IPS-NIHi7 (cell line): ENCODE measurements around the gene TLCD3B.
"Not testable (repeated sequence)": the region's sequence is repeated elsewhere in the genome, so short reads cannot be mapped to it uniquely, and the experiment has no call there.

Source experiments
- DNase-seq: peaks from one replicate; pipeline ENCODE4 v3.0.0; 2012; ENCODE audit warnings: mixed read lengths; ENCODE audit errors: extremely low spot score

TLCD3B gene

GRCh38 chr16:30025574-30025973, 5.5 kb downstream of the TLCD3B start:
- no peak for DNase-seq

GRCh38 chr16:30025156-30025555, 5.9 kb downstream of the TLCD3B start:
- DNase-seq: no peak

DNA sequence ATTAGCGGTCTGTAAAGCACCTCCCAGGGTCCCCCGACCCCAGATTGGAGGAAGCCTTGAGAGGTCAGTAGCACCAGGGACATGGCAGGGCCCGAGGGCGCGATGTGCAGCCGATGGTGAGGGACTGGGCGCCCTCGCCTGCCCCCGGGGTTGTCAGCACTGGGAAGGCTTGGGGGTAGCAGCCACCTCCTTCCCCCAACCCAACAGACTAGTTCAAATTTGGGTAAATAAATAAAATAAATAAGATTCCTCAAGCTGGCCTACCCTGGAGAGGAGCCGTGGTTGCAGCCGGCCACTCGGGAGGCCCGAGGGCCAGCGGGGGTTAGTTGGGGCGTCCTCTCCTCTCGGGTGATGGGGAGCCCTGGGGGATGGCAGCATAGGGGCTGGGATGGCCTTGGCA, 6.6 kb downstream of the TLCD3B start:
- DNase-seq: no peak

DNA sequence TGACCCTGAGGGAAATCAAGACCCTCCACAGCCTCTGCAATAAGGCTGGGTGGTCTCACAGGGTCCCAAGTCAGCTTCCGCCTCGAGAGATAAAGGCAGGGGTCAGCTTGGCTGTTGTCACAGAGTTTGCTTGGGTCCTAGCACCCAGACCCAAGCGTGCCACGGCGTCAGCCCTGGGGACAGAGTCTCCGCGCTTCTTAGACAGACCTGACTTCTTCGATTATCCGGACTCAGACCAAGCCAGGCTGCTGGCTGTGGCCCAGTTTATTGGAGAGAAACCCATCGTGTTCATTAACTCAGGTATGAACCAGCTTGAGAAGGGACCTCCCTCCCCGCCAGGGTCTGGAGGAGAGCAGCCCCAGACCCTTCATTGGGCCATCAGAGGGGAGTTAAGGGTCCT, 7.5 kb downstream of the TLCD3B start:
- DNase-seq: no peak

DNA sequence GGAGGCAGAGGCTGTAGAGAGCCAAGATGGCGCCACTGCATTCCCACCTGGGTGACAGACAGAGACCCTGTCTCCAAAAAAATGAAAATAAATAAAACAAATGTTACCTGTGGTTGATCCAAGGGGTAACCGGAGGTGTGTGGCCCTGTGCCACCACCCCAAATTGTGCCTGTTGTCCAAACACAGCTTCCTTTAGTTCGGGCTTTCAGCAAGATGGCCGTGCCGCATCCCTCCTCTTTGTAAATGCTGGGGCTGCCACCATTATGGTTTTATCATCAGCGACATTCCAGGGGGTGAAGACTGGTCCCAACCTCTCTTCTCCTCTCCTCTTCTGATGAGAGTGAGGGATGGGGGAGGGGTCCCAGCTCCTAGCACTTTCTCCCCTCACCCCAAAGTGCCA, 8.2 kb downstream of the TLCD3B start, which contains the start of gene C16orf92:
Gene C16orf92 (plus strand): TSS at position 312 of the 400 bp plus-strand sequence. CDS start 143 bp downstream, outside the sequence.
- DNase-seq: no peak

DNA sequence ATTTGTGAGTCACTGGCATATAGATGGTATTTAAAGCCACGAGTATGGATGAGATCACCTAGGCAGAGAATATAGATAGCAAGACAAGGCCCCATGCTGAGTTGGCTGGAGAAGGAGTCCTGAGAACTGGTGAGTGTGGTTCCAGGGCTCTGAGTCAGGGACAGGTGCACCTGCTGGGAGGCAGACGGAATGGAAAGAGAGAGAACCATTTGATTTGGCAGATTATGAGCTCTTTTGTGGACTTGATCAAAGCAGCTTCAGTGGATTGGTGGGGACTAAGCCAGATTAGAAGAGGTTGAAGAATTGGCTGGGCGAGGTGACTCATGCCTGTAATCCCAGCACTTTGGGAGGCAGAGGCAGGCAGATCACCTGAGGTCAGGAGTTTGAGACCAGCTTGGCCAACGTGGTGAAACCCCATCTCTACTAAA, 12.3 kb downstream of the TLCD3B start:
- DNase-seq: no peak

- DNase-seq: not testable (repeated sequence)
Observed at GRCh38 chr16:30017937-30018336, 13.1 kb downstream of the TLCD3B start.

DNA sequence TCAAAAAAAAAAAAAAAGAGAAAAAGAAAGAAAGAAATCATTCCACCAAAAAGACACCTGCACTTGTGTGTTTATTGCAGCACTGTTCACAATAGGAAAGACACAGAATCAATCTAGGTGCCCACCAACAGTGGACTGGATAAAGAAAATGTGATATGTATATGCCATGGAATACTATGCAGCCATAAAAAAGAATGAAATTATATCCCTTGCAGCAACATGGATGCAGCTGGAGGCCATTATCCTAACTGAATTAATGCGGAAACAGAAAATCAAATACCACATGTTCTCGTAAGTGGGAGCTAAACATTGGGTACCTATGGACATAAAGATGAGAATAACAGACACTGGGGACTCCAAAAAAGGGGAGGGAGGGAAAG, 13.8 kb downstream of the TLCD3B start:
- DNase-seq: no peak

GRCh38 chr16:30016555-30017276, 14.4 kb downstream of the TLCD3B start:
- DNase-seq: no peak

- DNase-seq: not testable (repeated sequence)
Observed at GRCh38 chr16:30015450-30015849, 15.6 kb downstream of the TLCD3B start.

GRCh38 chr16:30012598-30012997, 18.5 kb downstream of the TLCD3B start:
- not testable (repeated sequence) for DNase-seq

DNA sequence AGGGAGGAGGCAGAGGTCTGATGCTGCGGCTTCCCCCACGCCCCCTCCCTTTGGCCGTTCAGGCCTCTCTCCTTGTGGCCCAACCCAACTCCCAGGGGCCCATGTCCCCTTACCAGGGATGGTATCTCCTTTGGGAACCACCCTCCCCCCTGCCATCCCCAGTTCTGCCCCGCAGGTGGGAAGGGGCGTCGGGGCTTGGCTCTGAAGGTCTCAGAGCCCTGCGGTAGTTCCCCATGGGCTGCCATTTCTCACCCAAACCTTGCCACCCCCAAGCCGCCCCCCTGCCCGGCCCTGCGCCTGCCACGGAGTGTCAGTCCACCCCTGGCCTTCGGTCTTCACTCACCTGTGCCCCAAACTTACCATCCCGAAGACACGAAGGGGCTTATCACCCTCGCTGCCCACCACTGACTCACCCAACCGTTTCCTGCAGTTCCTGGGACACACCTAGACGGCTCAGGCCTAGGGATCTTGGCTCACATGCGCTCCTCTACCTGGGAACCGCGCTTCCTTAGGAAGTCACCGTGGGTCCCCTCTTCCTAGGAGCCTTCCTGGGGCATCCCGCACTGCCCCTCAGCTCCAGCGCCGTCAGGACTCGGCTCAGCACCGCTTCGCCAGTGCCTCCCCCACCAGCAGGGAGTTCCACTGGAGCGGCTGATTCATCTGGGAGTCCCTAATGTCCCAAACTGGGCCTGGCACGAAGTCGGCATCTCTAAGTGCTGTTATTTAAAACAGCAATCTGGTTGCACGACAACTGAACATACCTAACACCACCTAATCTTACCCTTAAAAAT, 19.2 kb downstream of the TLCD3B start:
- DNase-seq: no peak

DNA sequence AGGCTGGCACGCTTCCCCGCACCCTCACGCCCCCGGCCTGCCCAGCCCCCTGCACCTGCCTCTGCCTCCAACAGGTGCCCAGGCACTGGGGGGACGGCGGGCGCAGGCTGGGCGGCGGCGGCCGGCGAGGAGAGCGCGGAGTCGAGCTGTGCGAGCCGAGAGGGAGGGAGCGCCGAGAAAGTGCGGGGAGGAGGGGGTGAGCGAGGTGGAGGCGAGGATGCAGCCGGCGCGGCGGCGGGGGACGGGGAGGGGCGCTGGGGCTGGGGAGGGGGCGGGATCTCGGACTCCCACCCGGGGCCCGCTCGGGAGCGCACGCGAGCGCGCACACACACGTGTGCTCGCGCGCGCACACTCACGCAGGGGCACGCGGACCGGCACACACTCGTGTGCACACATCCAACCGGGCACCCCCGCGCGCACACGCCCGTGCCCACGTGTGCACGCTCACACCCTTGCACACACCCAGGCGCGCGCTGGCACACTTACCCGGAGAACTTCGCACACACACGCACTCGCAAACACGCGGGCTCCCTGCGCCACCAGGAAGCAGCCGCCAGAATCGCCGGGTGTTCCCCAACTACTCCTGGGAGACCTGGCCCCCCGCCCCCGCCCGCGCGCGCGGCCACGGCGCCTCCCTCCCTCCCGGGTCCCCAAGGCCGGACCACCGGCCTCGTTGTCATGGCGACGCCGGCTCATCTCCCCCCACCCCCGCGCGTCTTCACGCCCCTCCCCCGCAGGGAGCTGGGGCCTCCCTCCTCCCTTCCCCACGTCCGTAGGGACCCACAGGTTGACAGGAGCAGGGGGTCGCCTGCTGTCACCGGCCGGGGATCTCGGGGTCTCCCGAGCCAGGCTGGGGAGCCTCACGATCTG, 20.0 kb downstream of the TLCD3B start, which contains the start of gene DOC2A:
Gene DOC2A (minus strand): TSS at position 184 of the 870 bp plus-strand sequence. CDS start 805 bp downstream, outside the sequence.
- peak; percentile 77 for DNase-seq

- DNase-seq: no peak
Observed at GRCh38 chr16:30009990-30010843, 20.9 kb downstream of the TLCD3B start.

- no peak for DNase-seq
Observed at GRCh38 chr16:30009085-30009862, 21.8 kb downstream of the TLCD3B start.

DNA sequence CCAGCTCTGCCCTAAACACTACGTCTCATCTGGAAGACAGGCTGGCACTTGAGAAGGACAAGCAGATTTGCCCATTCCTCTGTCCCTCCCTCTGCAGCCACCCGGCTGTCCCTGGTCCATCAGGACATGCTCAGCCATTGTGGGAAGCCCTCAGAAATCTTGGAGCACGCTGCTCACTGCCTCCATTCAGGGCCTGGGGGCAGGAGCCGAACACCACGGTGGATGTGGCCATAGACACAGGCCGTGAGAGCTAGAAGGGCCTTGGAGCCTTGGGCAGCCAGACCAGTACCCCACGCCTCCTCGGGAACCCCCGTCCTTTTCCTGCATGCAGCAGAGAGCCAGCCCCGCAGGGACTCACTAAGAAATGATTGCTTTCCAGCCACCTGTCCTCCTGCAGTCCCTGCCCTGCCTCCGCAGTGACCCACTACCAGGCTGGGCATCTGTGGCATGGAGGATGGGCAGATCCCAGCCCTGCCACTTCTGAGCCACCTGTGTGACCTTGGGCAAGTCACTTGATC, 23.6 kb downstream of the TLCD3B start:
- no peak for DNase-seq

GRCh38 chr16:30006659-30007377, 24.3 kb downstream of the TLCD3B start:
- DNase-seq: no peak

- no peak for DNase-seq
Observed at GRCh38 chr16:30006095-30006473, 25.0 kb downstream of the TLCD3B start.
